K562 (cell line): ENCODE measurements around the gene PKHD1. TPM values are rescaled to one million over a fixed set of nuclear protein-coding genes. Genes with fewer than 3 reads are reported as not detected.

ENCODE experiments used
- polyA plus RNA-seq, 8 experiments: library from polyadenylated mRNA; depleted of rRNA in 4 of 8; stranded (reverse) in 5 of 8; unstranded in 3 of 8; fragments of >200 nt; fragmentation: Nextera tagmentation in 2 of 8; fragmentation: Illumina TruSeq in 1 of 8; extraction: Ambion mirVana in 2 of 8; extraction: Trizol in 1 of 8; gene quantifications; 2 replicates each; pipeline versions ENCODE4 v1.2.1 to v1.2.3, GENCODE V29; 2011 to 2014; ENCODE audit warnings: inconsistent platforms in 1 of 8, missing spikeins in 1 of 8
- total RNA-seq, 7 experiments: library from RNA; depleted of rRNA in 6 of 7; stranded (reverse); fragments of >200 nt in 6 of 7; fragmentation: Illumina TruSeq in 2 of 7; extraction: Trizol in 2 of 7; gene quantifications; 2 replicates each; pipeline versions ENCODE4 v1.2.1 to v1.2.3, GENCODE V29; 2011 to 2021; ENCODE audit warnings: low replicate concordance in 1 of 7
- TF ChIP-seq, protein P1 (sequence below), 2 experiments: fragments of 450-650 bp; formaldehyde crosslinking in 1 of 2; IDR thresholded peaks; 2 replicates each; pipeline versions ENCODE4 v1.4.0 to v1.6.1; 2014 to 2020; ENCODE audit warnings: mild to moderate bottlenecking in 2 of 2, borderline replicate concordance in 1 of 2, low read depth in 1 of 2

The PKHD1 gene
- total and polyA plus RNA-seq, 9 of the 15 experiments (the other 6 are each of a cell fraction or from before 2014, with no cell fraction given): 0.01 to 0.04 (median 0.01) TPM; not detected in 6

DNA sequence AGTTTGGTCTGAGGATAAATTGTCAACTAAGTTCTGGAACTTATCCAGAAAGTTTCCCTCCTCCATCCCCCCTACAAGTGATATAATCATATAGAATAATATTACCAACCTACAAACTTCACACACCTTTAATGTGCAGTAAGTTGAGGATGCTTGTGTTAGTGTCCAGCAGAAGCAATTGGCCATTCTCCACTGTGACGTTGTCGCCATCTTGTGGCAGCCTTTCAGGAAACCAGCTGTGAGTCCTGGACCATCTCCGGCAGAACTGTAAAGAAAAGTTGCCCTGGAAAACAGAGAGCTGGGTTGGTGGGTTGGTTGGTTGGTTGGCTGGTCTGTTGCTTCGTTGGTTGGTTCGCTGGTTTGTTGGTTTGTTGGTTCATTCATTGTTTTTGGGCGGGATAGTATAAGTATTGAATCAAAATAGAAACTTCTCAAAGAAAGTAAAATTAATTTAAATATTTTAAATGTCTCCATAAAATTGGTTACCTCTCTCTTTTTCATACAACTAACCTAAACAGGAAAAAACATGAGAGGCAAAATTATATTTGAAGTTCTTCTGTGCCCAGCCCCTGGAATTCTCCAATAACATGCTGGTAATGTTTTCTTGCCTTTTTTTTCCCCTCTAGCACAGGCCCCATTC is 127.5 kb downstream of the PKHD1 start (continued):
- TF ChIP-seq, protein P1, sequence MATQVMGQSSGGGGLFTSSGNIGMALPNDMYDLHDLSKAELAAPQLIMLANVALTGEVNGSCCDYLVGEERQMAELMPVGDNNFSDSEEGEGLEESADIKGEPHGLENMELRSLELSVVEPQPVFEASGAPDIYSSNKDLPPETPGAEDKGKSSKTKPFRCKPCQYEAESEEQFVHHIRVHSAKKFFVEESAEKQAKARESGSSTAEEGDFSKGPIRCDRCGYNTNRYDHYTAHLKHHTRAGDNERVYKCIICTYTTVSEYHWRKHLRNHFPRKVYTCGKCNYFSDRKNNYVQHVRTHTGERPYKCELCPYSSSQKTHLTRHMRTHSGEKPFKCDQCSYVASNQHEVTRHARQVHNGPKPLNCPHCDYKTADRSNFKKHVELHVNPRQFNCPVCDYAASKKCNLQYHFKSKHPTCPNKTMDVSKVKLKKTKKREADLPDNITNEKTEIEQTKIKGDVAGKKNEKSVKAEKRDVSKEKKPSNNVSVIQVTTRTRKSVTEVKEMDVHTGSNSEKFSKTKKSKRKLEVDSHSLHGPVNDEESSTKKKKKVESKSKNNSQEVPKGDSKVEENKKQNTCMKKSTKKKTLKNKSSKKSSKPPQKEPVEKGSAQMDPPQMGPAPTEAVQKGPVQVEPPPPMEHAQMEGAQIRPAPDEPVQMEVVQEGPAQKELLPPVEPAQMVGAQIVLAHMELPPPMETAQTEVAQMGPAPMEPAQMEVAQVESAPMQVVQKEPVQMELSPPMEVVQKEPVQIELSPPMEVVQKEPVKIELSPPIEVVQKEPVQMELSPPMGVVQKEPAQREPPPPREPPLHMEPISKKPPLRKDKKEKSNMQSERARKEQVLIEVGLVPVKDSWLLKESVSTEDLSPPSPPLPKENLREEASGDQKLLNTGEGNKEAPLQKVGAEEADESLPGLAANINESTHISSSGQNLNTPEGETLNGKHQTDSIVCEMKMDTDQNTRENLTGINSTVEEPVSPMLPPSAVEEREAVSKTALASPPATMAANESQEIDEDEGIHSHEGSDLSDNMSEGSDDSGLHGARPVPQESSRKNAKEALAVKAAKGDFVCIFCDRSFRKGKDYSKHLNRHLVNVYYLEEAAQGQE (IDR thresholded peaks at IDR 0.05; ENCODE audit: borderline replicate concordance): peak; percentile 71
- TF ChIP-seq, protein P1 (CRISPR knock-in tag; IDR thresholded peaks at IDR 0.05; ENCODE audit: low read depth): no peak
